Measurements from ENCODE around the gene KCTD3. TPM values are rescaled to one million over a fixed set of nuclear protein-coding genes. Genes with fewer than 3 reads are reported as not detected.

KCTD3 gene
- total and polyA plus RNA-seq, 11 donors = 11.1 to 22.5 (median 15.4) TPM

- Histone ChIP-seq H3K36me3 (no peaks in the 10 kb centered on the region), H3K27ac (peak overlapping the region in 4 of 12 donors; percentile 0 to 53 (median 30)), H3K9me3 (no peaks in the 10 kb centered on the region), H3K4me3 (peak overlapping the region in 2 of 12 donors; percentile 13 to 14), H3K4me1 (peaks cover 0 to 2% (median 0%) of the 10 kb centered on the region in 12 donors), H3K27me3 (peaks cover 0 to 3% (median 0%) of the 10 kb centered on the region in 9 donors)
- DNase-seq (peak in 1 of 5 donors; percentile 33), ATAC-seq (peak in 2 of 4 donors; percentile 66 to 71)
- intact Hi-C loops (cut with DNase I) = no loop called here
- TF ChIP-seq POLR2A (IDR thresholded peaks at IDR 0.05) = no peak
- TF ChIP-seq CTCF (IDR thresholded peaks at IDR 0.05) = no peak
- 63 to 70% (median 67%) methylated on average over 9 of the region's 9 CpGs for WGBS, 4 donors
Observed at GRCh38 chr1:215636258-215636965, 69.3 kb downstream of the KCTD3 start.

GRCh38 chr1:215637041-215637573, 70.0 kb downstream of the KCTD3 start:
- H3K27ac ChIP-seq = peak overlapping the region in 3 of 12 donors; percentile 24 to 53 (median 37)
- H3K4me1 ChIP-seq = peaks cover 0 to 2% (median 0%) of the 10 kb centered on the region in 12 donors
- H3K4me3 ChIP-seq = peak overlapping the region in 2 of 12 donors; percentile 13 to 14
- H3K9me3 ChIP-seq = no peaks in the 10 kb centered on the region
- intact Hi-C loops (cut with DNase I) = no loop called here
- DNase-seq = peak in 1 of 5 donors; percentile 30
- no peak for TF ChIP-seq CTCF (IDR thresholded peaks at IDR 0.05)
- no peak for TF ChIP-seq POLR2A (IDR thresholded peaks at IDR 0.05)
- peaks cover 0 to 3% (median 0%) of the 10 kb centered on the region in 9 donors for H3K27me3 ChIP-seq
- peak in 3 of 4 donors; percentile 53 to 55 (median 54) for ATAC-seq
- no peaks in the 10 kb centered on the region for H3K36me3 ChIP-seq
- 64 to 70% (median 68%) methylated on average over 7 of the region's 7 CpGs for WGBS, 4 donors

- Histone ChIP-seq H3K27ac (no peak overlapping the region), H3K9me3 (no peaks in the 10 kb centered on the region), H3K4me3 (no peak overlapping the region), H3K4me1 (peaks cover 0 to 2% (median 0%) of the 10 kb centered on the region in 12 donors), H3K27me3 (peaks cover 0 to 4% (median 0%) of the 10 kb centered on the region in 9 donors), H3K36me3 (no peaks in the 10 kb centered on the region)
- intact Hi-C loops (cut with DNase I) = no loop called here
- no peak for TF ChIP-seq CTCF (IDR thresholded peaks at IDR 0.05)
- no peak for TF ChIP-seq POLR2A (IDR thresholded peaks at IDR 0.05)
- no peak for DNase-seq
- 91 to 94% (median 94%) methylated on average over 18 of the region's 18 CpGs for WGBS, 4 donors
- no peak for ATAC-seq
Observed at GRCh38 chr1:215640429-215641148, 73.5 kb downstream of the KCTD3 start.

Data from heart left ventricle (tissue), 16 donors.